IMR-90 (cell line): ENCODE results near the gene NFIX. TPM values are rescaled to one million over a fixed set of nuclear protein-coding genes. Genes with fewer than 3 reads are reported as not detected.

Experiments
- ATAC-seq: fragments of 200-7000 bp; cut with Tn5 transposase; 2 replicates; pipeline ENCODE4 v1.9.1; 2020; ENCODE audit warnings: low read depth, mild to moderate bottlenecking, moderate library complexity
- BruUV-seq: library from RNA; stranded (reverse); fragments of 400-500 nt; replicated peaks from 2 replicates; lab custom pipeline; 2021; lab: Mats Ljungman, UMichigan
- CTCF ChIA-PET: fragments of 300-600 bp; formaldehyde crosslinking; extraction: SDS; loops from one replicate; lab custom pipeline; 2021; ENCODE audit warnings: antibody characterized with exemption; lab: Yijun Ruan, JAX
- POLR2A ChIA-PET: fragments of 300-600 bp; sonication (Branson Sonifier 250); formaldehyde crosslinking; loops from one replicate; lab custom pipeline; 2022; ENCODE audit warnings: antibody characterized with exemption; ENCODE audit not compliant: unreplicated experiment; lab: Charles Lee
- DNase-seq: peaks from one replicate; pipeline ENCODE4 v3.0.0; 2013
- H2AFZ ChIP-seq: replicated peaks from 2 replicates; pipeline ENCODE3; 2013; ENCODE audit warnings: low read length, mild to moderate bottlenecking; ENCODE audit not compliant: poor library complexity
- H2AK5ac ChIP-seq: 2 replicates; pipeline ENCODE4 v1.6.1; 2013; ENCODE audit warnings: low read depth, low read length, inconsistent platforms
- H2AK9ac ChIP-seq: replicated peaks from 2 replicates; pipeline ENCODE3; 2013; ENCODE audit warnings: mild to moderate bottlenecking, low read depth, low read length, moderate library complexity; ENCODE audit not compliant: poor library complexity
- H2BK120ac ChIP-seq: 2 replicates; pipeline ENCODE4 v1.6.1; 2013; ENCODE audit warnings: low read depth, low read length, inconsistent platforms
- H2BK15ac ChIP-seq: 3 replicates; pipeline ENCODE4 v1.6.1; 2013; ENCODE audit warnings: low read depth, low read length, inconsistent platforms
- H2BK20ac ChIP-seq: 2 replicates; pipeline ENCODE4 v1.6.1; 2013; ENCODE audit warnings: low read depth, mild to moderate bottlenecking, inconsistent platforms, low read length, moderate library complexity
- H2BK5ac ChIP-seq: 2 replicates; pipeline ENCODE4 v1.6.1; 2013; ENCODE audit warnings: mild to moderate bottlenecking, low read depth, low read length, inconsistent platforms; ENCODE audit not compliant: poor library complexity, severe bottlenecking
- H3K14ac ChIP-seq: replicated peaks from 2 replicates; pipeline ENCODE4 v1.6.1; 2013; ENCODE audit warnings: low read depth, low read length, inconsistent platforms
- H3K18ac ChIP-seq: 2 replicates; pipeline ENCODE4 v1.6.1; 2013; ENCODE audit warnings: low read depth, low read length, control low read depth
- H3K23ac ChIP-seq: 2 replicates; pipeline ENCODE4 v1.6.1; 2013; ENCODE audit warnings: low read depth, low read length, inconsistent platforms
- H3K27ac ChIP-seq: 2 replicates; pipeline ENCODE4 v1.5.1; 2013; ENCODE audit warnings: mild to moderate bottlenecking, control low read depth, low read length; ENCODE audit not compliant: insufficient read depth
- H3K27me3 ChIP-seq: 2 replicates; pipeline ENCODE4 v1.6.1; 2013; ENCODE audit warnings: low read length; ENCODE audit not compliant: control insufficient read depth, insufficient read depth
- H3K36me3 ChIP-seq: 2 replicates; pipeline ENCODE4 v1.6.1; 2013; ENCODE audit warnings: low read length, mixed read lengths; ENCODE audit not compliant: control insufficient read depth, insufficient read depth
- H3K4ac ChIP-seq: 2 replicates; pipeline ENCODE4 v1.6.1; 2013; ENCODE audit warnings: low read depth, low read length, inconsistent platforms
- H3K4me1 ChIP-seq: 2 replicates; pipeline ENCODE4 v1.6.1; 2013; ENCODE audit warnings: low read length, mixed read lengths; ENCODE audit not compliant: control insufficient read depth, insufficient read depth
- H3K4me2 ChIP-seq: 2 replicates; pipeline ENCODE4 v1.6.1; 2013; ENCODE audit warnings: low read depth, mild to moderate bottlenecking, control low read depth, low read length, moderate library complexity
- H3K4me3 ChIP-seq: 2 replicates; pipeline ENCODE4 v1.5.1; 2013; ENCODE audit warnings: low read depth, mild to moderate bottlenecking, control low read depth, low read length, moderate library complexity; ENCODE audit not compliant: insufficient read depth
- H3K56ac ChIP-seq: 2 replicates; pipeline ENCODE4 v1.6.1; 2013; ENCODE audit warnings: low read length, inconsistent platforms; ENCODE audit not compliant: insufficient read depth; ENCODE audit errors: extremely low read depth
- H3K79me1 ChIP-seq, 2 experiments: 2 replicates each; pipeline ENCODE4 v1.6.1; 2013; ENCODE audit warnings: low read length in 2 of 2, inconsistent platforms in 1 of 2, low read depth in 1 of 2
- H3K9ac ChIP-seq: 2 replicates; pipeline ENCODE4 v1.6.1; 2013; ENCODE audit warnings: low read depth, low read length, control low read depth
- H3K9me1 ChIP-seq: 2 replicates; pipeline ENCODE4 v1.6.1; 2013; ENCODE audit warnings: low read length, inconsistent platforms; ENCODE audit not compliant: insufficient read depth
- H3K9me3 ChIP-seq: 2 replicates; pipeline ENCODE4 v1.6.1; 2013; ENCODE audit warnings: low read length; ENCODE audit not compliant: control insufficient read depth, insufficient read depth
- H4K20me1 ChIP-seq: 2 replicates; pipeline ENCODE4 v1.6.1; 2013; ENCODE audit warnings: low read length, inconsistent platforms; ENCODE audit not compliant: insufficient read depth
- H4K5ac ChIP-seq: 2 replicates; pipeline ENCODE4 v1.6.1; 2013; ENCODE audit warnings: mild to moderate bottlenecking, low read depth, low read length, control low read depth
- H4K8ac ChIP-seq, 2 experiments: 2 replicates each; pipeline ENCODE4 v1.6.1; 2013; ENCODE audit warnings: low read depth in 2 of 2, low read length in 2 of 2, control low read depth in 1 of 2, inconsistent platforms in 1 of 2
- H4K91ac ChIP-seq: 2 replicates; pipeline ENCODE4 v1.6.1; 2013; ENCODE audit warnings: low read depth, low read length, inconsistent platforms; ENCODE audit not compliant: insufficient read depth
- BHLHE40 ChIP-seq: fragments of 150-350 bp; IDR thresholded peaks from 2 replicates; pipeline ENCODE4 v1.6.1; 2016; ENCODE audit warnings: mild to moderate bottlenecking, low read depth, low read length
- CTCF ChIP-seq: conservative IDR thresholded peaks from 2 replicates; pipeline ENCODE4 v1.5.1; 2012; ENCODE audit warnings: mild to moderate bottlenecking, low read depth, low read length, improper control_type of control experiment
- MAFK ChIP-seq: IDR thresholded peaks from 2 replicates; pipeline ENCODE4 v1.6.1; 2012; ENCODE audit warnings: low read depth, low read length, improper control_type of control experiment
- MXI1 ChIP-seq: IDR thresholded peaks from 2 replicates; pipeline ENCODE4 v1.6.1; 2012; ENCODE audit warnings: low read depth, mild to moderate bottlenecking, low read length, moderate library complexity, borderline replicate concordance
- POLR2A ChIP-seq: IDR thresholded peaks from 2 replicates; pipeline ENCODE4 v1.6.1; 2012; ENCODE audit warnings: mild to moderate bottlenecking, low read depth, low read length
- RAD21 ChIP-seq: IDR thresholded peaks from 2 replicates; pipeline ENCODE4 v1.6.1; 2012; ENCODE audit warnings: low read length, improper control_type of control experiment
- RCOR1 ChIP-seq: IDR thresholded peaks from 2 replicates; pipeline ENCODE4 v1.6.1; 2012; ENCODE audit warnings: mild to moderate bottlenecking, low read length, improper control_type of control experiment; ENCODE audit not compliant: insufficient replicate concordance
- WGBS, 2 experiments: methylation state at CpG; one replicate each; pipeline versions ENCODE4 v1.1.5 to v1.1.7; 2013; ENCODE audit warnings: missing lambda C conversion rate in 2 of 2; ENCODE audit not compliant: insufficient read length in 1 of 2; ENCODE audit errors: extremely low coverage in 2 of 2; 5-methylcytosine and 5-hydroxymethylcytosine counted together
- dilution Hi-C: fragments of 300-500 bp; cut with HindIII; formaldehyde crosslinking; loops from one replicate; pipeline ENCODE4 v1.14.3; 2018; ENCODE audit warnings: low sequenced_read_pairs; ENCODE audit not compliant: unreplicated experiment
- in situ Hi-C: fragments of 300-500 bp; cut with MboI; formaldehyde crosslinking; loops from 3 replicates; pipeline ENCODE4 v1.14.3; 2019; ENCODE audit warnings: low sequenced_read_pairs, inconsistent platforms, mixed read lengths
- intact Hi-C: fragments of 100-400 bp; cut with micrococcal nuclease; formaldehyde crosslinking; loops from 2 replicates; pipeline ENCODE4 v1.10.0; 2022
- polyA plus RNA-seq, 3 experiments: library from polyadenylated mRNA; depleted of rRNA; stranded (reverse); fragments of >200 nt; gene quantifications; 2 replicates each; pipeline ENCODE4 v1.2.3, GENCODE V29; 2012; ENCODE audit warnings: low replicate concordance in 1 of 3
- total RNA-seq: library from RNA; depleted of rRNA; stranded (reverse); fragments of >200 nt; gene quantifications from 2 replicates; pipeline ENCODE4 v1.2.3, GENCODE V29; 2012
- TF ChIP-seq, protein P1 (sequence below): fragments of 150-350 bp; IDR thresholded peaks from 2 replicates; pipeline ENCODE4 v1.6.1; 2017; ENCODE audit warnings: mild to moderate bottlenecking, antibody characterized with exemption, low read length, low read depth

NFIX gene
- total and polyA plus RNA-seq, 2 of the 4 experiments (the other 2 are of a cell fraction), result 10.2 to 47.7 TPM

- CTCF ChIA-PET, result no interaction called here
- intact Hi-C loops, result no loop called here
These were observed 144.5 kb downstream of the NFIX start for GRCh38 chr19:13139633-13140311.

More at GRCh38 chr19:13139633-13140311, 144.5 kb downstream of the NFIX start:
- no peak overlapping the region for H4K5ac ChIP-seq
- no peak overlapping the region for H3K18ac ChIP-seq
- H3K9me1 ChIP-seq, result peaks cover 10% of the 10 kb centered on the region
- H3K9me3 ChIP-seq, result no peaks in the 10 kb centered on the region
- no peak overlapping the region for H4K91ac ChIP-seq
- no peak overlapping the region for H3K14ac ChIP-seq
- peaks cover 28% of the 10 kb centered on the region for H4K20me1 ChIP-seq
- no peak for ATAC-seq
- H3K4me1 ChIP-seq, result peaks cover 2% of the 10 kb centered on the region; the same call in 1 of the 2 replicates
- TF ChIP-seq MXI1 (no peak), RCOR1 (no peak), CTCF (no peak), BHLHE40 (no peak), MAFK (no peak), RAD21 (no peak), POLR2A (no peak)
- TF ChIP-seq, protein P1, sequence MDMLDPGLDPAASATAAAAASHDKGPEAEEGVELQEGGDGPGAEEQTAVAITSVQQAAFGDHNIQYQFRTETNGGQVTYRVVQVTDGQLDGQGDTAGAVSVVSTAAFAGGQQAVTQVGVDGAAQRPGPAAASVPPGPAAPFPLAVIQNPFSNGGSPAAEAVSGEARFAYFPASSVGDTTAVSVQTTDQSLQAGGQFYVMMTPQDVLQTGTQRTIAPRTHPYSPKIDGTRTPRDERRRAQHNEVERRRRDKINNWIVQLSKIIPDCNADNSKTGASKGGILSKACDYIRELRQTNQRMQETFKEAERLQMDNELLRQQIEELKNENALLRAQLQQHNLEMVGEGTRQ, result no peak
- no peak overlapping the region for H2BK20ac ChIP-seq
- no peak overlapping the region for H2BK15ac ChIP-seq
- no CpG with 5 or more reads among the region's 11 CpGs for WGBS, 2 experiments
- H2BK5ac ChIP-seq, result no peak overlapping the region
- POLR2A ChIA-PET, result no interaction called here
- peaks cover 54% of the 10 kb centered on the region for H3K36me3 ChIP-seq
- H2AFZ ChIP-seq, result no peak overlapping the region
- no peak for DNase-seq
- H2AK9ac ChIP-seq, result no peak overlapping the region
- no peak overlapping the region for H4K8ac ChIP-seq
- no peaks in the 10 kb centered on the region for H3K27me3 ChIP-seq
- H2AK5ac ChIP-seq, result no peak overlapping the region
- H3K23ac ChIP-seq, result no peak overlapping the region
- peak overlapping the region; percentile 40; the same call in 1 of the 2 replicates for H3K27ac ChIP-seq
- TSS peak; percentile 34 for BruUV-seq
- no peak overlapping the region for H3K4me2 ChIP-seq
- no peak overlapping the region for H2BK120ac ChIP-seq
- in situ Hi-C loops (no loop called here), dilution Hi-C loops (no loop called here)
- no peak overlapping the region for H3K56ac ChIP-seq
- peaks cover 9 to 65% of the 10 kb centered on the region in 2 experiments; a peak in 3 of 4 replicates for H3K79me1 ChIP-seq
- H3K4me3 ChIP-seq, result no peak overlapping the region
- no peak overlapping the region for H3K4ac ChIP-seq
- no peak overlapping the region for H3K9ac ChIP-seq
